Omental fat pad (tissue), 4 donors: Measurements from ENCODE around the gene CNTN4. TPM values are rescaled to one million over a fixed set of nuclear protein-coding genes. Genes with fewer than 3 reads are reported as not detected.

ENCODE experiments used
- ATAC-seq: fragments of 150-250 bp; one replicate; pipeline ENCODE4 v1.9.1; 2016; ENCODE audit warnings: mild to moderate bottlenecking, moderate library complexity; ENCODE audit not compliant: low FRiP score
- DNase-seq: peaks from one replicate; pipeline ENCODE4 v3.0.0-alpha.2; 2019; ENCODE audit warnings: low spot score
- total RNA-seq, 4 donors: library from RNA; depleted of rRNA; stranded (reverse); fragments of >200 nt; gene quantifications; one replicate each; pipeline ENCODE4 v1.1.0, GENCODE V29; 2016
- TF ChIP-seq, protein P1 (sequence below), 3 donors: fragments of 450-650 bp; IDR thresholded peaks; one replicate each; pipeline ENCODE4 v1.5.1; 2016 to 2017; ENCODE audit warnings: antibody characterized with exemption in 3 of 3, mild to moderate bottlenecking in 3 of 3, moderate library complexity in 2 of 3

The CNTN4 gene
- total RNA-seq, 4 donors from 2014 or later = 2.6 to 9.5 (median 7.2) TPM

DNA sequence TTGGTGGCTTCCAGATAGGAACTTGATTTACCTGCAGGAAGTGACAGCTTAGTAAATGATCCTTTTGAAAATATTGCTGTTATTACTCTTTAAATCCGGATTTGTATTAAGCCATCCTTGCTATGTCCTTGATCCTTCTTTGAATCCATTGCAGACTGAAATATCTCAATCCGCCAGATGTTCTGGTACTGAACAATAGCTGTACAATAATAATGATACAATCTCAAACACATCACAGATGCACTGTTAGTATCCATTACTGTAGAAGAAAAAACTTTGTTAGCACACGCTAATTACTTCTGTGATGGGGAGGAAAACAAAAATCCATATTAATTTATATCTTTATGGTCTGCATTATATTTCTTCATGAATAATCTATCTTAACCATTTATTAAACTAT is 202.3 kb downstream of the CNTN4 start:
- TF ChIP-seq, protein P1, sequence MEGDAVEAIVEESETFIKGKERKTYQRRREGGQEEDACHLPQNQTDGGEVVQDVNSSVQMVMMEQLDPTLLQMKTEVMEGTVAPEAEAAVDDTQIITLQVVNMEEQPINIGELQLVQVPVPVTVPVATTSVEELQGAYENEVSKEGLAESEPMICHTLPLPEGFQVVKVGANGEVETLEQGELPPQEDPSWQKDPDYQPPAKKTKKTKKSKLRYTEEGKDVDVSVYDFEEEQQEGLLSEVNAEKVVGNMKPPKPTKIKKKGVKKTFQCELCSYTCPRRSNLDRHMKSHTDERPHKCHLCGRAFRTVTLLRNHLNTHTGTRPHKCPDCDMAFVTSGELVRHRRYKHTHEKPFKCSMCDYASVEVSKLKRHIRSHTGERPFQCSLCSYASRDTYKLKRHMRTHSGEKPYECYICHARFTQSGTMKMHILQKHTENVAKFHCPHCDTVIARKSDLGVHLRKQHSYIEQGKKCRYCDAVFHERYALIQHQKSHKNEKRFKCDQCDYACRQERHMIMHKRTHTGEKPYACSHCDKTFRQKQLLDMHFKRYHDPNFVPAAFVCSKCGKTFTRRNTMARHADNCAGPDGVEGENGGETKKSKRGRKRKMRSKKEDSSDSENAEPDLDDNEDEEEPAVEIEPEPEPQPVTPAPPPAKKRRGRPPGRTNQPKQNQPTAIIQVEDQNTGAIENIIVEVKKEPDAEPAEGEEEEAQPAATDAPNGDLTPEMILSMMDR (IDR thresholded peaks at IDR 0.05) = no peak
- ATAC-seq (no peak), DNase-seq (no peak)

DNA sequence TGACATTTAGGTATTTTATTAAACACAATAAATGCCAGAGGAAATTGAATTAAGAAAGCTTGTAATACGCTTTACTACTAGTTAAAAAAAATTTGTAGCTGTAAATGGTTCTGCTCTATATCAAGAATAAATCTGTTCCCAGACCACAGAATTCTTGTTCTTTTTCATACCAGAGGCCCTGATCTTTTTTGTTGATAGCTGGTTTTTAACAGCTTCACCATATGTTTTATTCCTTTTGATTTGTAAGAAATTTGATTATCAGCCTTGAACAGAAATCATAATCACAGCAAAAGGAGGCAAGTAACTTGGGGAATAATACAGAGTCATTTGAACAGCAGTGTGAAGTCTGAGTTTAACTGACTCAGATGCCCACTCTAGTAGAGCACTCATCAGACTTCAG is 202.7 kb downstream of the CNTN4 start:
- ATAC-seq (no peak), DNase-seq (no peak)
- TF ChIP-seq, protein P1 (IDR thresholded peaks at IDR 0.05) = no peak

DNA sequence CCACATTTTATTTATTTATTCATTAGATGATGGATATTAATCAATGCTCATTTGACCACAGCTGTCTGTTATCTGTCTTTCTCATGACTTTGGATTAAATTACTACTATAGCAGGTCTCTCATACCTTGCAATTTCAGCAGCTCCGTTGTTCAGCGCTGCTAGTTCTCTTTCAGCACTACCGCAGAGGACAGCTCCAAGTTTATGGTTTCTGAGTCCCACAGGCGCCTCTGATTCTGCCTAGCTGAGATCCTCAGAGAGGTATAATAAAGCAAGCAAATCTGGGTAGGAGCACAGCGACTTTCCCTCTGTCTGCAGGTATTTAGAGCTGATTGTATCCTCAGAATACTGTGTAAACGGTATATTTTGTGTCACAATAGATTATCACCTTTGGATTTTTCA is 204.9 kb downstream of the CNTN4 start:
- DNase-seq = no peak
- ATAC-seq = no peak
- TF ChIP-seq, protein P1 (IDR thresholded peaks at IDR 0.05) = no peak

DNA sequence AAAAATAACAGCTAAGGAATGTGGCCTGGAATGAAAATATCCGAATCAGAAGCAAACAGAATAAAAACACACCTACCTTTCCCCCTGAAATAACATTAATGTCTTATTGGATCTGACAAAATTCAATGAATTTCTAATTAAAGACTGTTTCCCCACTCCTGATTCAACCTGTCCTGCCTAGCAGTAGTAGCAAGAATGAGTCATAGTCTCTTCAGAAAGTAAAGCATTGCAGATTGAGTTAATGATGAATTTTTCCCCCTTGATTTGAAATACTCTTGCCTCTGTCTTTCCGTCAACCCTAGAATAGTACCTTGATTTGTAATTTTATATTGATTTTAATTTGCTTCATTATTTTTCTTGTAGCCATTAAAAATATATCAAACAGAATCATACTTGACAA is 212.4 kb downstream of the CNTN4 start:
- ATAC-seq (no peak), DNase-seq (no peak)
- TF ChIP-seq, protein P1 (IDR thresholded peaks at IDR 0.05) = no peak

DNA sequence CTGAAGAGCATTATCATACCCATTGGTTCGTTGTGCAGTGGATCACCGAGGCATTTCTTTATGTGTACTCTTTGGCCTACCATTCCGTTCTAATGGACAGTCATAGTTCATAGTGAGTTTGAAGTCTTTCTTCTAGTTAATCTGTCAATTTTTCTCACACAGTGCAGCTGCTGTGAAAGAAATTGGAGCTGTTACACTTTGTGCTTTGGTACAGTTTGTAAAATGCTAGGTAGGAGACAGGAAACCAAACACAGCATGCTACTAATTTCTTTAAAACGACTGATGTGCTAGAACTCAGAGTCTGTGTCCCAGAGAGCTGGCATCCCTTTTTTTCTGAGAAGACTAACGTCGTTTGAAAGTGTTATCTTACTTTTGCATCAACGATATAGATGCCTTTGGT is 218.9 kb downstream of the CNTN4 start:
- no peak for ATAC-seq

DNA sequence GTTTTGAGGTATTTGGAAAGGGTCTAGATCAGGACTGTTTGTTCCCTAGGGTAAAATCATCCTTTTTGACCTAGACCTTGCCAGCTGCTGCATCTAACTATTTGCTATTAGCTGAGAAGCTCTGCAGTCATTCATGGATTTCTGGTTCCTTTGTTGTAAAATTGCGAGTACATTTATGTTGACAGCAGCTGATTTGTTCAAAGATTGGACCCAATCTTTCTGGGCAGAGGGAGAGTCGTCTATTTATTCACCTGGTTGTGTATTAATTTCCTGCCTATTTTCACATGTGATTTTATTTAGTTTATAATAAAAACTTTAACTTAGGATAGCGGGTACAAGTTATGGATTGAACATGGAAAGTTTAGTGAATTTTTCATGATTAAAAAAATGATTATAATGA is 236.3 kb downstream of the CNTN4 start:
- TF ChIP-seq, protein P1 (IDR thresholded peaks at IDR 0.05) = no peak
- DNase-seq (no peak), ATAC-seq (no peak)

More for the DNA sequence above, 218.9 kb downstream of the CNTN4 start:
- no peak for DNase-seq
- TF ChIP-seq, protein P1 (IDR thresholded peaks at IDR 0.05) = no peak

DNA sequence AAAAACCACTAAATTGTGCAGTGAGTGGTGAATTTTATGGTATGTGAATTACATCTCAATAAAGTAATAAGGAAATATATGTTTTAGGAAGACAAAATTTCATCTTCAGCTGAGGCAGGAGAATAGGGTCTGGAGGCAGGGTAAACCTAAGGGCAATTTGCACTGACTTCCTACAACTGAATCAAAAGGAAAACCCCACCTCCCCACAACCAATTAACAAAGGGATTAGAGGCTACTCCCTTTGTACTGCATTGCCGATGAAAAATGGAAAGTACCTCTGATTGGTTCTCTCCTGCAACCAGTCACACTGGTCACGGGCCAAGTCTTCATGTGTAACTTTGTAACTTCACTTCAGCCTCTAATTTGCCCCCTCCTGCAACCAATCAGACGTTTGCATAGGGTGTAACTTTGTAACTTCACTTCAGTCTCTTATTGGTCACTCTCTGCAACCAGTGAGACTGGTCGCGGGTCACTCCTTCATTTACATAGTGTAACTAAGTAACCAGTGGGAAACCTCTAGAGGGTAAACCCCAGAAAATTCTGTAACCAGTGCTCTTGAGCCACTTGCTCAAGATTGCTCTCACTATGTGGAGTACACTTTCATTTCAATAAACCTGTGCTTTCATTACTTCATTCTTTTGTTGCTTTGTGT is 244.5 kb downstream of the CNTN4 start:
- DNase-seq (no peak), ATAC-seq (no peak)
- TF ChIP-seq, protein P1 (IDR thresholded peaks at IDR 0.05) = no peak
